ENCODE results near the gene SIRPB1.

DNA sequence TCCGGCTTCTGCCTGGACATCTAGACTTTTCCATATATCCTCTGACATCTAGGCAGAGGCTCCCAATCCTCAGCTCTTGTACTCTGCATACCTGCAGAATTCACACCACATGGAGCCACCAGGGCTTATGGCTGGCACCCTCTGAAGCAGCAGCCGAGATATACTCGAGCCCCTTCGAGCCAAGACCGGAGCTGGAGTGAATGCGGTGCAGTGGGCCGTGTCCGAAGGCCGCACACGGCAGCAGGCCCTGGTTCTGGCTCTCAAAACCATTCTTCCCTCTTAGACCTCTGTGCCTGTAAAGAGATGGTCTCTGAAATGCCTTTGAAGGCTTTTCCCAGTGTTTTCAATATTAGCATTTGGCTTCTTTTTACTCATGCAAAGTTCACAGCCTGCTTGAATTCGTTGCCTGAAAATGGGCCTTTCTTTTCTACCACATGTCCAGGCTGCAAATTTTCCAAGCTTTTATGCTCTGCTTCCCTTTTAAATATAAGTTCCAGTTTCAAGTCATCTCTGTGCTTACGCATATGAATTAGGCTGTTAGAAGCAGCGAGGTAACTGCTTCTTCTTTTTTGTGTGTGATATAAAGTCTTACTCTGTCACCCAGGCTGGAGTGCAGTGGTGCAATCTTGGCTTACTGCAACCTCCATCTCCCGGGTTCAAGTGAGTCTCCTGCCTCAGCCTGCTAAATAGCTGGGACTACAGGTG lies 3.8 kb upstream of the SIRPB1 start:
- no peak for TF ChIP-seq EZH2 (IDR thresholded peaks at IDR 0.05; ENCODE audit: insufficient read depth, poor library complexity, severe bottlenecking)
- no peak for TF ChIP-seq EZH2phosphoT487 (IDR thresholded peaks at IDR 0.05; ENCODE audit: insufficient read depth, low read depth)
